ENCODE results near the gene PLAAT5.
"Not testable (repeated sequence)": the region's sequence is repeated elsewhere in the genome, so short reads cannot be mapped to it uniquely, and the experiment has no call there.

The PLAAT5 gene

DNA sequence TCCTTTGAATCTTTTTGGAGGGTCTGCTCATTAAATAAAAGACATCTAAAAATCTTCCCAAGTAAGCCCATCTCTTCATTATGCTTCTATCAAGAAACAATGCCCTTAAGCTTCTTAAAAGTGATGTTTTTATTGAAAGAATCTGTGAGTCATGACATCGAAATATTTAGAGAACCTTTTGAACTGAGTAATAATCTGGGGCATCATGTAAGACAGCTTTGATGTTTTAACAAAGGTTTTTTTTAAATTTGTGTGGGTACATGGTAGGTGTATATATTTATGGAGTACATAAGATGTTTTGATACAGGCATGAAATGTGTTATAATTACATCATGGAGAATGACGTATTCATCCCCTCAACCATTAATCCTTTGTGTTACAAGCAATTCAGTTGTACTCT lies 46.8 kb downstream of the PLAAT5 start:
- no peak overlapping the region for H3K4me3 ChIP-seq (ENCODE audit: low read length)
- no peaks in the 10 kb centered on the region for H3K4me1 ChIP-seq (ENCODE audit: control insufficient read depth, low read length)
- peaks cover 2% of the 10 kb centered on the region; the same call in 1 of the 2 replicates for H3K27me3 ChIP-seq (ENCODE audit: control insufficient read depth, low read length)
- H3K36me3 ChIP-seq (ENCODE audit: control insufficient read depth, low read length): no peaks in the 10 kb centered on the region
- H3K4me2 ChIP-seq (ENCODE audit: low read length): no peak overlapping the region
- H3K9me3 ChIP-seq (ENCODE audit: control insufficient read depth, insufficient read depth, low read length): no peaks in the 10 kb centered on the region
- H3K9me2 ChIP-seq (replicated peaks; ENCODE audit: control insufficient read depth, low read length): no peaks in the 10 kb centered on the region
- no peaks in the 10 kb centered on the region for H4K20me1 ChIP-seq (ENCODE audit: control insufficient read depth, insufficient read depth, low read depth, low read length)
- no peaks in the 10 kb centered on the region for H3F3A ChIP-seq (ENCODE audit: control insufficient read depth, insufficient read depth)
- no peak overlapping the region for H3K27ac ChIP-seq (ENCODE audit: low read depth, low read length)
- TF ChIP-seq, protein P1, sequence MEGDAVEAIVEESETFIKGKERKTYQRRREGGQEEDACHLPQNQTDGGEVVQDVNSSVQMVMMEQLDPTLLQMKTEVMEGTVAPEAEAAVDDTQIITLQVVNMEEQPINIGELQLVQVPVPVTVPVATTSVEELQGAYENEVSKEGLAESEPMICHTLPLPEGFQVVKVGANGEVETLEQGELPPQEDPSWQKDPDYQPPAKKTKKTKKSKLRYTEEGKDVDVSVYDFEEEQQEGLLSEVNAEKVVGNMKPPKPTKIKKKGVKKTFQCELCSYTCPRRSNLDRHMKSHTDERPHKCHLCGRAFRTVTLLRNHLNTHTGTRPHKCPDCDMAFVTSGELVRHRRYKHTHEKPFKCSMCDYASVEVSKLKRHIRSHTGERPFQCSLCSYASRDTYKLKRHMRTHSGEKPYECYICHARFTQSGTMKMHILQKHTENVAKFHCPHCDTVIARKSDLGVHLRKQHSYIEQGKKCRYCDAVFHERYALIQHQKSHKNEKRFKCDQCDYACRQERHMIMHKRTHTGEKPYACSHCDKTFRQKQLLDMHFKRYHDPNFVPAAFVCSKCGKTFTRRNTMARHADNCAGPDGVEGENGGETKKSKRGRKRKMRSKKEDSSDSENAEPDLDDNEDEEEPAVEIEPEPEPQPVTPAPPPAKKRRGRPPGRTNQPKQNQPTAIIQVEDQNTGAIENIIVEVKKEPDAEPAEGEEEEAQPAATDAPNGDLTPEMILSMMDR (IDR thresholded peaks at IDR 0.05; ENCODE audit: low read depth, low read length, poor library complexity, severe bottlenecking): no peak
- TF ChIP-seq EZH2phosphoT487 (IDR thresholded peaks at IDR 0.05; ENCODE audit: borderline replicate concordance, low read length): no peak
- H3K79me2 ChIP-seq (ENCODE audit: control insufficient read depth, low read length): no peaks in the 10 kb centered on the region

- Histone ChIP-seq H3K9me3 (ENCODE audit: control insufficient read depth, insufficient read depth, low read length) (no peaks in the 10 kb centered on the region), H3F3A (ENCODE audit: control insufficient read depth, insufficient read depth) (no peaks in the 10 kb centered on the region), H3K9me2 (replicated peaks; ENCODE audit: control insufficient read depth, low read length) (no peaks in the 10 kb centered on the region), H3K4me3 (ENCODE audit: low read length) (no peak overlapping the region), H3K36me3 (ENCODE audit: control insufficient read depth, low read length) (no peaks in the 10 kb centered on the region), H3K4me2 (ENCODE audit: low read length) (no peak overlapping the region), H3K4me1 (ENCODE audit: control insufficient read depth, low read length) (no peaks in the 10 kb centered on the region), H3K27ac (ENCODE audit: low read depth, low read length) (no peak overlapping the region), H3K27me3 (ENCODE audit: control insufficient read depth, low read length) (peaks cover 2% of the 10 kb centered on the region; the same call in 1 of the 2 replicates), H3K79me2 (ENCODE audit: control insufficient read depth, low read length) (no peaks in the 10 kb centered on the region), H4K20me1 (ENCODE audit: control insufficient read depth, insufficient read depth, low read depth, low read length) (no peaks in the 10 kb centered on the region)
- TF ChIP-seq, protein P1 (IDR thresholded peaks at IDR 0.05; ENCODE audit: low read depth, low read length, poor library complexity, severe bottlenecking): no peak
- no peak for TF ChIP-seq EZH2phosphoT487 (IDR thresholded peaks at IDR 0.05; ENCODE audit: borderline replicate concordance, low read length)
Measured at GRCh38 chr11:63443714-63444113, 47.3 kb downstream of the PLAAT5 start.

DNA sequence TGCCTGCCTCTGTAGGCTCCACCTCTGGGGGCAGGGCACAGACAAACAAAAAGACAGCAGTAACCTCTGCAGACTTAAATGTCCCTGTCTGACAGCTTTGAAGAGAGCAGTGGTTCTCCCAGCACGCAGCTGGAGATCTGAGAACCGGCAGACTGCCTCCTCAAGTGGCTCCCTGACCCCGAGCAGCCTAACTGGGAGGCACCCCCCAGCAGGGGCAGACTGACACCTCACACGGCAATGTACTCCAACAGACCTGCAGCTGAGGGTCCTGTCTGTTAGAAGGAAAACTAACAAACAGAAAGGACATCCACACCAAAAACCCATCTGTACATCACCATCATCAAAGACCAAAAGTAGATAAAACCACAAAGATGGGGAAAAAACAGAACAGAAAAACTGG lies 55.1 kb downstream of the PLAAT5 start:
- not testable (repeated sequence) for H4K20me1 ChIP-seq (ENCODE audit: control insufficient read depth, insufficient read depth, low read depth, low read length); H3K79me2 ChIP-seq (ENCODE audit: control insufficient read depth, low read length)

DNA sequence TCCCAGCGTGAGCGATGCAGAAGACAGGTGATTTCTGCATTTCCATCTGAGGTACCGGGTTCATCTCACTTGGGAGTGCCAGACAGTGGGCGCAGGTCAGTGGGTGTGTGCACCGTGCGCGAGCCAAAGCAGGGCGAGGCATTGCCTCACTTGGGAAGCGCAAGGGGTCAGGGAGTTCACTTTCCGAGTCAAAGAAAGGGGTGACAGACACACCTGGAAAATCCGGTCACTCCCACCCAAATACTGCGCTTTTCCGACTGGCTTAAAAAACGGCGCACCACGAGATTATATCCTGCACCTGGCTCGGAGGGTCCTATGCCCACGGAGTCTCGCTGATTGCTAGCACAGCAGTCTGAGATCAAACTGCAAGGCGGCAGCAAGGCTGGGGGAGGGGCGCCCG lies 55.6 kb downstream of the PLAAT5 start:
- H3K4me3 ChIP-seq (ENCODE audit: low read length); H3K9me3 ChIP-seq (ENCODE audit: control insufficient read depth, insufficient read depth, low read length); H3F3A ChIP-seq (ENCODE audit: control insufficient read depth, insufficient read depth); H3K27ac ChIP-seq (ENCODE audit: low read depth, low read length); H4K20me1 ChIP-seq (ENCODE audit: control insufficient read depth, insufficient read depth, low read depth, low read length); H3K4me2 ChIP-seq (ENCODE audit: low read length); H3K79me2 ChIP-seq (ENCODE audit: control insufficient read depth, low read length); H3K36me3 ChIP-seq (ENCODE audit: control insufficient read depth, low read length); H3K4me1 ChIP-seq (ENCODE audit: control insufficient read depth, low read length); H3K9me2 ChIP-seq (replicated peaks; ENCODE audit: control insufficient read depth, low read length); H3K27me3 ChIP-seq (ENCODE audit: control insufficient read depth, low read length): not testable (repeated sequence)

More for the DNA sequence above, 55.1 kb downstream of the PLAAT5 start:
- H3K4me2 ChIP-seq (ENCODE audit: low read length); H3K4me1 ChIP-seq (ENCODE audit: control insufficient read depth, low read length); H3F3A ChIP-seq (ENCODE audit: control insufficient read depth, insufficient read depth); H3K36me3 ChIP-seq (ENCODE audit: control insufficient read depth, low read length); H3K4me3 ChIP-seq (ENCODE audit: low read length); H3K27me3 ChIP-seq (ENCODE audit: control insufficient read depth, low read length); H3K9me2 ChIP-seq (replicated peaks; ENCODE audit: control insufficient read depth, low read length); H3K27ac ChIP-seq (ENCODE audit: low read depth, low read length); H3K9me3 ChIP-seq (ENCODE audit: control insufficient read depth, insufficient read depth, low read length): not testable (repeated sequence)

DNA sequence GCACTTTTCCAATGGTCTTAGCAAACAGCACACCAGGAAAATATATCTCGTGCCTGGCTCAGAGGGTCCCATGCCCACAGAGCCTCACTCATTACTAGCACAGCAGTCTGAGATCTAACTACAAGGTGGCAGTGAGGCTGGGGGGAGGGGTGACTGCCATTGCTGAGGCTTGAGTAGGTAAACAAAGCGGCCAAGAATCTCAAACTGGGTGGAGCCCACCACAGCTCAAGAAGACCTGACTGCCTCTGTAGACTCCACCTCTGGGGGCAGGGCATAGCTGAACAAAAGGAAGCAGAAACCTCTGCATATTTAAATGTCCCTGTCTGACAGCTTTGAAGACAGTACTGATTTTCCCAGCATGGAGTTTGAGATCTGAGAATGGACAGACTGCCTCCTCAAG lies 60.2 kb downstream of the PLAAT5 start:
- not testable (repeated sequence) for H3K9me2 ChIP-seq (replicated peaks; ENCODE audit: control insufficient read depth, low read length); H3F3A ChIP-seq (ENCODE audit: control insufficient read depth, insufficient read depth); H3K27ac ChIP-seq (ENCODE audit: low read depth, low read length); H3K9me3 ChIP-seq (ENCODE audit: control insufficient read depth, insufficient read depth, low read length); H3K79me2 ChIP-seq (ENCODE audit: control insufficient read depth, low read length); H4K20me1 ChIP-seq (ENCODE audit: control insufficient read depth, insufficient read depth, low read depth, low read length); H3K4me2 ChIP-seq (ENCODE audit: low read length); H3K27me3 ChIP-seq (ENCODE audit: control insufficient read depth, low read length); H3K4me1 ChIP-seq (ENCODE audit: control insufficient read depth, low read length); H3K4me3 ChIP-seq (ENCODE audit: low read length); H3K36me3 ChIP-seq (ENCODE audit: control insufficient read depth, low read length)

Data from DOHH2 (cell line).